ENCODE data around the gene GARRE1.

GRCh38 chr19:34215006-34215665, 39.2 kb upstream of the GARRE1 start:
- TF ChIP-seq RAD21 (IDR thresholded peaks at IDR 0.05 in 1 of 2, conservative IDR thresholded peaks at IDR 0.05 in 1 of 2; ENCODE audit: low read depth in 2 of 2, low read length in 2 of 2), result no peak
- TF ChIP-seq POLR2A (IDR thresholded peaks at IDR 0.05; ENCODE audit: control extremely low read depth in 1 of 2, low read depth in 2 of 2, low read length in 2 of 2), result no peak
- no peak for TF ChIP-seq SIX5 (IDR thresholded peaks at IDR 0.05; ENCODE audit: low read depth, low read length)
- no peak for TF ChIP-seq CTCF (IDR thresholded peaks at IDR 0.05; ENCODE audit: control extremely low read depth in 1 of 3, insufficient read depth in 1 of 3, low read depth in 1 of 3, low read length in 3 of 3)

All from H1 (cell line).